Right kidney (tissue), 1 donor: ENCODE data around the gene ALDH16A1.
"Not testable (repeated sequence)": the region's sequence is repeated elsewhere in the genome, so short reads cannot be mapped to it uniquely, and the experiment has no call there.

Experiments
- DNase-seq: peaks from one replicate; pipeline ENCODE4 v3.0.0-alpha.2; 2016

The ALDH16A1 gene

DNA sequence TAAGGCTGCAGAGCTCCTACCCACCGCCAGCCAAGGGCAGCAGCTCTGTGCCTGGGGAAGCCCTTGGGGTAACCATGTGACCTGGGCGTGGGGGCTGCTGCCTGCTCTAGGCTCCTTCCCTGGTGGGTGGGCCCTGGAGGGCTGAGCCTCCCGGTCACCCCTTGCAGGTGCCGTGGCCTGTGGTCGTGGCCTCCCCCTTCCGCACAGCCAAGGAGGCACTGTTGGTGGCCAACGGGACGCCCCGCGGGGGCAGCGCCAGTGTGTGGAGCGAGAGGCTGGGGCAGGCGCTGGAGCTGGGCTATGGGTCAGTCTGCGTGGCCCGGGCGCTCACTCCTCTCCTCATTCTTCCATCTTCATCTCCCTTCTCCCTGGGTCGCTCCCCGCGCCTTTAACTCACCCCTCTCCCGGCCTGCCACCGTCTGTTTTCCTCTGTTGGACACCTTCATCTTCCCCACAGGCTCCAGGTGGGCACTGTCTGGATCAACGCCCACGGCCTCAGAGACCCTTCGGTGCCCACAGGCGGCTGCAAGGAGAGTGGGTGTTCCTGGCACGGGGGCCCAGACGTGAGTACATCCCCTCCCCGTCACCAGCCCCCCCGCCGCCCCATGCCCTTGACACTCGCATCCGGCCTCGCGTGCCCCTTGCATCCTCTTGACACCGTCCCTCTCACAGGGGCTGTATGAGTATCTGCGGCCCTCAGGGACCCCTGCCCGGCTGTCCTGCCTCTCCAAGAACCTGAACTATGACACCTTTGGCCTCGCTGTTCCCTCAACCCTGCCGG is 11.1 kb downstream of the ALDH16A1 start:
- DNase-seq, result no peak

- no peak for DNase-seq
Measured at GRCh38 chr19:49465371-49465770, 12.3 kb downstream of the ALDH16A1 start.

GRCh38 chr19:49468199-49468598 is 15.2 kb downstream of the ALDH16A1 start:
- DNase-seq, result no peak

- DNase-seq, result no peak
Measured at GRCh38 chr19:49468746-49469447, 15.9 kb downstream of the ALDH16A1 start.

DNA sequence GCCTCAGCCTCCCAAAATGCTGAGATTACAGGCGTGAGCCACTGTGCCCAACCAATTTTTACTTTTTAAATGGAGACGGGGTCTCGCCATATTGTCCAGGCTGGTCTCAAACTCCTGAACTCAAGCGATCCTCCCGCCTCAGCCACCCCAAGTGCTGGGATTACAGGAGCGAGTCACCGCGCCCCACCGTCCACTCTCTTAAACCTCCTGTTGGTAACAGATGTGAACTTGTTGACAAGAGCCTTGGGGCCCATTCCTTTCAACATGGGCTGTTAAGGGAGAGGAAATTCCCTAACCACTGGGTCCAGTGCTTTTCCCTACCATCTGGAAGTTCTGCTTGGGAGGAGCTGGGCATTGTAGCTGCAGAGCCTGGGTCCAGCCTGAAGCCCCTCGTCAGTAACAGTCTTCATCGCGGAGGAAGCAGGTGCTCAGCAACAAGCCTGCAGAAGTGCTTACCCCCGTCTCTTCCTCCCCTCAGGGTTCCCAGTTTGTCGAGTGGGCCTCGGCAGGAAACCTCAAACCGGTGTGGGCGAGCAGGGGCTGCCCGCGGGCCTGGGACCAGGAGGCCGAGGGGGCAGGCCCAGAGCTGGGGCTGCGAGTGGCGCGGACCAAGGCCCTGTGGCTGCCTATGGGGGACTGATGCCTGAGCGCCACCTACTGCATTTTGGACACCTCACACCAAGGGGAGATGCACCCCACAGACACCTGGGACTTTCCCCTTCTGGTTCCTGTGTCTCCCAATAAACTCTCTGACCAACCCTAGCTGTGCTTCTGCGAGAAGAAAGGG is 17.0 kb downstream of the ALDH16A1 start:
- no peak for DNase-seq

GRCh38 chr19:49470615-49470978 is 17.6 kb downstream of the ALDH16A1 start:
- no peak for DNase-seq

- DNase-seq, result no peak
Measured at GRCh38 chr19:49472936-49473335, 19.9 kb downstream of the ALDH16A1 start.

GRCh38 chr19:49473501-49473867 is 20.5 kb downstream of the ALDH16A1 start:
- DNase-seq, result not testable (repeated sequence)

- DNase-seq, result peak; percentile 72
Measured at GRCh38 chr19:49473868-49474541, 21.0 kb downstream of the ALDH16A1 start, which contains the start of gene FLT3LG. FLT3LG (plus strand) TSS chr19:49474215; CDS start chr19:49474640, 425 bp downstream.

DNA sequence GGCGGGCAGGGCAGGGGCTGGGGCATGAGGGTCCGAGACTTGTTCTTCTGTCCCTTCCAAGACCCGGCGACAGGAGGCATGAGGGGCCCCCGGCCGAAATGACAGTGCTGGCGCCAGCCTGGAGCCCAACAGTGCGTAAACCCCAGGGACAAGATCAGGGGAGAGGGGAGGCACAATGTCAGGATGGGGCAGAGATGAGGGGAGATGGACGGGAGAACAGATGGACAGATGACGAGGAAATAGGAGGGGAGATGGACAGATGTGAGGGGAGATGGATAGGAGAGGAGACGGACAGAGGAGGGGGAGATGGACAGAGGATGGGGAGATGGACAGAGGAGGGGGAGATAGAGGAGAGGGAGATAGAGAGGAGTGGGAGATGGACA is 21.5 kb downstream of the ALDH16A1 start:
- DNase-seq, result no peak

- DNase-seq, result no peak
Measured at GRCh38 chr19:49475191-49475917, 22.3 kb downstream of the ALDH16A1 start.

GRCh38 chr19:49475995-49476880 is 23.2 kb downstream of the ALDH16A1 start:
- DNase-seq, result no peak

DNA sequence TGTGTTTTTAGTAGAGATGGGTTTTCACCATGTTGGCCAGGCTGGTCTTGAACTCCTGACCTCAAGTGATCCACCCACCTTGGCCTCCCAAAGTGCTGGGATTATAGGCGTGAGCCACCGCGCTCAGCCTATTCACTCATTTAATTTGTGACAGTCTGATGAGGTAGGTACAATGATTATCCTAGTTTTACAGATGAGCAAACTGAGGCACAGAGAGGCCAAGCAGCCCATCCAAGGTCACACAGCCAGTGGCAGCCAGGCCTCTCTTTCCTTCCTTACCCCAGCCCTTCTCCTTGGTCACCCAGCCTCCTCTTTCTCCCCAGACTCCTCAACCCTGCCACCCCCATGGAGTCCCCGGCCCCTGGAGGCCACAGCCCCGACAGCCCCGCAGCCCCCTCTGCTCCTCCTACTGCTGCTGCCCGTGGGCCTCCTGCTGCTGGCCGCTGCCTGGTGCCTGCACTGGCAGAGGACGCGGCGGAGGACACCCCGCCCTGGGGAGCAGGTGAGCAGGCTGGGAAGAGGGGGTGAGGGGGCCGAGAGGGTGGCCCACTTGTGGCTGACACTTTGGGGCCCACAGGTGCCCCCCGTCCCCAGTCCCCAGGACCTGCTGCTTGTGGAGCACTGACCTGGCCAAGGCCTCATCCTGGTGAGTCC is 27.1 kb downstream of the ALDH16A1 start:
- no peak for DNase-seq

- no peak for DNase-seq
Measured at GRCh38 chr19:49481020-49481683, 28.1 kb downstream of the ALDH16A1 start.

DNA sequence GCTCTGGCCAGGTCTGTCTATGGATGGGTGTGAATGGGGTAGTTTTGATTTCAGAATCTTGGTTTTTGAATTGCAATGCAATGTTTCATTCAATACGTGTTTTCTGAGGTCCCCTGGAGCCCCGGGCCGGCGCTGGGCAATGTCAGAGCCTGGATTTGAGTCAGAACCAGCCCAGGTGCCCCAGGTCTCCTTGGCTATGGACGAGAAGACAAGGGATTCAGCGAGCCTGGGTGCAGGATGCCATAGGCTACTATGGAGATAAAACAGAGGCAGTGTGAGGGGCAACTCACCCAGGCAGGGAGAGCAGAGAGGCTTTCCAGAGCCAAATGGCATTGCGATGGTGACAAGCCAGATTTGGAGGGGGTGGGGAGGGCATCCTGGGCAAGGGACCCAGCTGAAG is 33.2 kb downstream of the ALDH16A1 start:
- DNase-seq, result no peak

GRCh38 chr19:49486710-49487276 is 33.8 kb downstream of the ALDH16A1 start:
- no peak for DNase-seq

- peak; percentile 90 for DNase-seq
Measured at GRCh38 chr19:49487277-49488045, 34.4 kb downstream of the ALDH16A1 start, which contains the start of gene RPL13A. RPL13A (plus strand) TSS chr19:49487608; CDS start chr19:49487630, 22 bp downstream.
